Stimulated activated CD4-positive, alpha-beta T cell treated with anti-CD3 and anti-CD28 coated beads, Interleukin-2, amount 100 ng/mL, for 24 hours (primary cell): ENCODE measurements around the gene ANO2.
A peak's percentile ranks its signal among the peaks of the same experiment; 100 is the strongest.
"Not testable (repeated sequence)": the region's sequence is repeated elsewhere in the genome, so short reads cannot be mapped to it uniquely, and the experiment has no call there.

Experiments
- DNase-seq, 2 donors: peaks; one replicate each; pipeline ENCODE4 v3.0.0-alpha.2; 2020

ANO2 gene

GRCh38 chr12:5571115-5571514, 373.9 kb downstream of the ANO2 start:
- DNase-seq, result no peak

GRCh38 chr12:5570416-5570815, 374.6 kb downstream of the ANO2 start:
- no peak for DNase-seq

GRCh38 chr12:5568325-5568981, 376.6 kb downstream of the ANO2 start:
- no peak for DNase-seq

GRCh38 chr12:5567016-5567725, 377.9 kb downstream of the ANO2 start:
- DNase-seq, result no peak

- no peak for DNase-seq
These were observed 379.0 kb downstream of the ANO2 start for GRCh38 chr12:5565933-5566599.

GRCh38 chr12:5562581-5562980, 382.5 kb downstream of the ANO2 start:
- DNase-seq, result no peak

GRCh38 chr12:5561846-5562245, 383.2 kb downstream of the ANO2 start:
- no peak for DNase-seq

GRCh38 chr12:5561057-5561456, 384.0 kb downstream of the ANO2 start:
- no peak for DNase-seq

GRCh38 chr12:5560265-5560664, 384.8 kb downstream of the ANO2 start:
- no peak for DNase-seq

- DNase-seq, result no peak
These were observed 387.2 kb downstream of the ANO2 start for GRCh38 chr12:5557906-5558305.

GRCh38 chr12:5556946-5557673, 387.9 kb downstream of the ANO2 start:
- DNase-seq, result no peak

- peak in 1 of 2 donors; percentile 41 for DNase-seq
These were observed 388.9 kb downstream of the ANO2 start for GRCh38 chr12:5556033-5556614.

GRCh38 chr12:5554711-5555110, 390.3 kb downstream of the ANO2 start:
- DNase-seq, result no peak

- no peak for DNase-seq
These were observed 396.0 kb downstream of the ANO2 start for GRCh38 chr12:5549011-5549410.

- no peak for DNase-seq
These were observed 396.7 kb downstream of the ANO2 start for GRCh38 chr12:5548152-5548943.

- DNase-seq, result no peak
These were observed 398.4 kb downstream of the ANO2 start for GRCh38 chr12:5546616-5547015.

GRCh38 chr12:5537771-5538170, 407.3 kb downstream of the ANO2 start:
- no peak for DNase-seq

GRCh38 chr12:5537026-5537615, 407.9 kb downstream of the ANO2 start:
- not testable (repeated sequence) for DNase-seq

- DNase-seq, result no peak
These were observed 409.5 kb downstream of the ANO2 start for GRCh38 chr12:5535541-5535940.

GRCh38 chr12:5534426-5535199, 410.4 kb downstream of the ANO2 start:
- no peak for DNase-seq

GRCh38 chr12:5533368-5533767, 411.7 kb downstream of the ANO2 start:
- DNase-seq, result no peak
